D721Med (cell line): ENCODE measurements around the gene SGCD.

Experiments
- DNase-seq: peaks from one replicate; pipeline ENCODE4 v3.0.0; 2011; ENCODE audit warnings: low spot score; ENCODE audit not compliant: insufficient read length
- FAIRE-seq: peaks from 2 replicates; lab custom pipeline; 2011; peaks lifted over from hg19 to GRCh38; lab: Jason Lieb, UNC
- CTCF ChIP-seq: IDR thresholded peaks from 2 replicates; pipeline ENCODE4 v1.5.1; 2012; ENCODE audit warnings: mild to moderate bottlenecking, control low read depth; ENCODE audit not compliant: insufficient read depth; ENCODE audit errors: missing control alignments

Gene SGCD

GRCh38 chr5:156624686-156625085 lies 297.7 kb downstream of the SGCD start:
- FAIRE-seq (peak; percentile 67), DNase-seq (no peak)
- no peak for TF ChIP-seq CTCF

- FAIRE-seq: no peak
- DNase-seq: no peak
- TF ChIP-seq CTCF: no peak
These were observed 301.5 kb downstream of the SGCD start for GRCh38 chr5:156628421-156628820.

DNA sequence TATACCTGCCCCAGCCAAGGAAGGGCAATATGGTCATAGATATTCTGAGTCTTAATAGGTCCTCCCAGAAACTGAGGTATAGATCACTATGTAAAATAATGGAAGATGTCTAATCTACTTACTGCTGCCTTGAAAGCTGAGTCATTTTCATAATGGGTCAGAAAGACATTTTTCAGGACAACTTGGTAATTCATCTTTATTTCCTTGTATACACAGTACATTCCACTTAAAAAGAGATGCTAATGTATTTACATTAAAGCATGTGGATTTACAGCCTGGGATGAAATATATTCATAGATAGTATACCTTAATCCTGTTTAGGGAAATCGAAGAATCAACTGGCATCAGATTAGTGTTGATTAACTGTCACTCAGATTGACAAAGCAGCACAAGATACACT lies 304.0 kb downstream of the SGCD start:
- FAIRE-seq: peak; percentile 25
- DNase-seq: no peak
- TF ChIP-seq CTCF: no peak

GRCh38 chr5:156634301-156634700 lies 307.3 kb downstream of the SGCD start:
- FAIRE-seq: no peak
- no peak for DNase-seq

GRCh38 chr5:156640691-156641241 lies 313.8 kb downstream of the SGCD start:
- no peak for TF ChIP-seq CTCF
- DNase-seq: no peak
- FAIRE-seq: no peak

More at GRCh38 chr5:156634301-156634700, 307.3 kb downstream of the SGCD start:
- no peak for TF ChIP-seq CTCF

DNA sequence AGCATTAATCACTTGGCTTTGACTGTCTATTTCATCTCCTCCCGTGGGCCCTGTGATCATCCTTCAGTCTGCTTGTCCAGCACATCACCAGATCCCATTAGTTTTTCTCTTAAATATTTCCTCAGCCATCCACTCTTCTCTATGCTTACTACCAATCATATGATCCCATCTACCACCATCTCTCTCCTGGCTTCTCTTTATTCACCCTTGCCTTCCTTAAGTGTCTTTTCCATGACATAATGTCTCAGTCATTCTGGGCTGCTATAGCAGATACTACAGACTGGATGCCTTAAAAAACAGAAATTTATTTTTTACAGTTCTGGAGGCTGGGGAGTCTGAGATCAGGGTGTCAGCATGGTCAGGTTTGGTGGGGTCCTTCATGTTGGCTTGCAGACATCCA lies 314.7 kb downstream of the SGCD start:
- no peak for DNase-seq

More for the DNA sequence above, 314.7 kb downstream of the SGCD start:
- TF ChIP-seq CTCF: no peak
- FAIRE-seq: no peak
